Thyroid gland (tissue), 4 donors: ENCODE measurements around the gene SPEM3.

Experiments used
- POLR2A ChIP-seq, 2 donors: fragments of 450-650 bp; IDR thresholded peaks; one replicate each; pipeline ENCODE4 v1.6.1; 2017; ENCODE audit warnings: antibody characterized with exemption in 2 of 2, mild to moderate bottlenecking in 2 of 2, moderate library complexity in 1 of 2
- TF ChIP-seq, protein P1 (sequence below), 6 experiments: fragments of 200-600 bp in 3 of 6; fragments of 450-650 bp in 3 of 6; sonication (generic) in 3 of 6; IDR thresholded peaks; one replicate each; pipeline ENCODE4 v1.5.1; 2016 to 2019; ENCODE audit warnings: antibody characterized with exemption in 6 of 6, mild to moderate bottlenecking in 2 of 6, inconsistent platforms in 1 of 6, moderate library complexity in 1 of 6

- TF ChIP-seq, protein P1, sequence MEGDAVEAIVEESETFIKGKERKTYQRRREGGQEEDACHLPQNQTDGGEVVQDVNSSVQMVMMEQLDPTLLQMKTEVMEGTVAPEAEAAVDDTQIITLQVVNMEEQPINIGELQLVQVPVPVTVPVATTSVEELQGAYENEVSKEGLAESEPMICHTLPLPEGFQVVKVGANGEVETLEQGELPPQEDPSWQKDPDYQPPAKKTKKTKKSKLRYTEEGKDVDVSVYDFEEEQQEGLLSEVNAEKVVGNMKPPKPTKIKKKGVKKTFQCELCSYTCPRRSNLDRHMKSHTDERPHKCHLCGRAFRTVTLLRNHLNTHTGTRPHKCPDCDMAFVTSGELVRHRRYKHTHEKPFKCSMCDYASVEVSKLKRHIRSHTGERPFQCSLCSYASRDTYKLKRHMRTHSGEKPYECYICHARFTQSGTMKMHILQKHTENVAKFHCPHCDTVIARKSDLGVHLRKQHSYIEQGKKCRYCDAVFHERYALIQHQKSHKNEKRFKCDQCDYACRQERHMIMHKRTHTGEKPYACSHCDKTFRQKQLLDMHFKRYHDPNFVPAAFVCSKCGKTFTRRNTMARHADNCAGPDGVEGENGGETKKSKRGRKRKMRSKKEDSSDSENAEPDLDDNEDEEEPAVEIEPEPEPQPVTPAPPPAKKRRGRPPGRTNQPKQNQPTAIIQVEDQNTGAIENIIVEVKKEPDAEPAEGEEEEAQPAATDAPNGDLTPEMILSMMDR (IDR thresholded peaks at IDR 0.05): no peak
- no peak for TF ChIP-seq POLR2A (IDR thresholded peaks at IDR 0.05)
Observed at GRCh38 chr17:7392696-7393612, 35.7 kb upstream of the SPEM3 start.
